OCI-LY1 (cell line): ENCODE measurements around the gene PRR33.

Source experiments
- CTCF ChIP-seq: fragments of 200-600 bp; sonication (generic), shearing (Covaris generic); IDR thresholded peaks from 2 replicates; pipeline ENCODE4 v1.5.1; 2017; ENCODE audit warnings: mild to moderate bottlenecking, antibody characterized with exemption, low read length, moderate library complexity, mixed read lengths
- EZH2 ChIP-seq: fragments of 200-600 bp; sonication (generic), shearing (Covaris generic); IDR thresholded peaks from 2 replicates; pipeline ENCODE4 v1.8.0; 2017; ENCODE audit warnings: borderline replicate concordance, mixed run types, mild to moderate bottlenecking, antibody characterized with exemption, low read length, moderate library complexity, mixed read lengths

GRCh38 chr11:1922481-1923081 is 30.9 kb upstream of the PRR33 start:
- no peak for TF ChIP-seq CTCF
- no peak for TF ChIP-seq EZH2
